ENCODE data around the gene EFEMP2.
"Not testable (repeated sequence)": the region's sequence is repeated elsewhere in the genome, so short reads cannot be mapped to it uniquely, and the experiment has no call there.

EFEMP2 gene

GRCh38 chr11:65853246-65853979, 19.2 kb downstream of the EFEMP2 start:
- no peak for DNase-seq

- no peak for DNase-seq
Measured at GRCh38 chr11:65852508-65853245, 19.9 kb downstream of the EFEMP2 start.

GRCh38 chr11:65851811-65852507, 20.6 kb downstream of the EFEMP2 start:
- no peak for DNase-seq

GRCh38 chr11:65851083-65851579, 21.5 kb downstream of the EFEMP2 start:
- no peak for DNase-seq

- DNase-seq, result no peak
Measured at GRCh38 chr11:65850217-65851082, 22.1 kb downstream of the EFEMP2 start.

GRCh38 chr11:65849771-65850216, 22.8 kb downstream of the EFEMP2 start:
- DNase-seq, result no peak

- no peak for DNase-seq
Measured at GRCh38 chr11:65849366-65849765, 23.2 kb downstream of the EFEMP2 start.

- DNase-seq, result not testable (repeated sequence)
Measured at GRCh38 chr11:65848693-65849092, 23.9 kb downstream of the EFEMP2 start.

- no peak for DNase-seq
Measured at GRCh38 chr11:65847746-65848145, 24.9 kb downstream of the EFEMP2 start.

GRCh38 chr11:65844231-65844872, 28.2 kb downstream of the EFEMP2 start:
- DNase-seq, result no peak

GRCh38 chr11:65843811-65844210, 28.8 kb downstream of the EFEMP2 start:
- no peak for DNase-seq

GRCh38 chr11:65842144-65842543, 30.5 kb downstream of the EFEMP2 start:
- DNase-seq, result no peak

GRCh38 chr11:65834202-65834601, 38.4 kb downstream of the EFEMP2 start:
- no peak for DNase-seq

- DNase-seq, result peak; percentile 67 to 68
Measured at GRCh38 chr11:65833297-65834030, 39.1 kb downstream of the EFEMP2 start, which contains the start of gene SNX32. SNX32 (plus strand) TSS chr11:65833963; CDS start chr11:65834066, 103 bp downstream.

- not testable (repeated sequence) for DNase-seq
Measured at GRCh38 chr11:65832231-65832630, 40.4 kb downstream of the EFEMP2 start.

GRCh38 chr11:65829459-65829858, 43.1 kb downstream of the EFEMP2 start:
- DNase-seq, result no peak

GRCh38 chr11:65826984-65827735, 45.4 kb downstream of the EFEMP2 start:
- no peak for DNase-seq

- no peak for DNase-seq
Measured at GRCh38 chr11:65822776-65823528, 49.6 kb downstream of the EFEMP2 start.

GRCh38 chr11:65821107-65821506, 51.5 kb downstream of the EFEMP2 start:
- DNase-seq, result no peak

Measured in AML-193 (cell line).